ENCODE data around the gene IQSEC3.
"Not testable (repeated sequence)": the region's sequence is repeated elsewhere in the genome, so short reads cannot be mapped to it uniquely, and the experiment has no call there.

Gene IQSEC3

GRCh38 chr12:77769-78383 is 11.3 kb downstream of the IQSEC3 start:
- not testable (repeated sequence) for DNase-seq (ENCODE audit: low read depth in 2 of 2); H3K4me3 ChIP-seq (replicated peaks in 1 of 2; ENCODE audit: low read depth in 2 of 2, low read length in 2 of 2)

- no peak overlapping the region for H3K4me3 ChIP-seq (replicated peaks in 1 of 2; ENCODE audit: low read depth in 2 of 2, low read length in 2 of 2)
- no peak for DNase-seq (ENCODE audit: low read depth in 2 of 2)
- TF ChIP-seq CTCF (IDR thresholded peaks at IDR 0.05; ENCODE audit: low read depth, low read length) = no peak
Observed at GRCh38 chr12:78981-79380, 12.4 kb downstream of the IQSEC3 start.

- TF ChIP-seq CTCF (IDR thresholded peaks at IDR 0.05; ENCODE audit: low read depth, low read length) = no peak
- DNase-seq (ENCODE audit: low read depth in 2 of 2) = no peak
- no peak overlapping the region for H3K4me3 ChIP-seq (replicated peaks in 1 of 2; ENCODE audit: low read depth in 2 of 2, low read length in 2 of 2)
Observed at GRCh38 chr12:80681-81190, 14.2 kb downstream of the IQSEC3 start.

GRCh38 chr12:82740-83139 is 16.2 kb downstream of the IQSEC3 start:
- TF ChIP-seq CTCF (IDR thresholded peaks at IDR 0.05; ENCODE audit: low read depth, low read length) = no peak
- no peak for DNase-seq (ENCODE audit: low read depth in 2 of 2)

GRCh38 chr12:84056-84455 is 17.5 kb downstream of the IQSEC3 start:
- H3K4me3 ChIP-seq (replicated peaks in 1 of 2; ENCODE audit: low read depth in 2 of 2, low read length in 2 of 2) = no peak overlapping the region
- no peak for TF ChIP-seq CTCF (IDR thresholded peaks at IDR 0.05; ENCODE audit: low read depth, low read length)
- no peak for DNase-seq (ENCODE audit: low read depth in 2 of 2)

More at GRCh38 chr12:82740-83139, 16.2 kb downstream of the IQSEC3 start:
- H3K4me3 ChIP-seq (replicated peaks in 1 of 2; ENCODE audit: low read depth in 2 of 2, low read length in 2 of 2) = no peak overlapping the region

GRCh38 chr12:85191-85666 is 18.7 kb downstream of the IQSEC3 start:
- no peak for DNase-seq (ENCODE audit: low read depth in 2 of 2)
- TF ChIP-seq CTCF (IDR thresholded peaks at IDR 0.05; ENCODE audit: low read depth, low read length) = no peak
- no peak overlapping the region for H3K4me3 ChIP-seq (replicated peaks in 1 of 2; ENCODE audit: low read depth in 2 of 2, low read length in 2 of 2)

- no peak overlapping the region for H3K4me3 ChIP-seq (replicated peaks in 1 of 2; ENCODE audit: low read depth in 2 of 2, low read length in 2 of 2)
- no peak for TF ChIP-seq CTCF (IDR thresholded peaks at IDR 0.05; ENCODE audit: low read depth, low read length)
- DNase-seq (ENCODE audit: low read depth in 2 of 2) = peak in 1 of 2 donors; percentile 8
Observed at GRCh38 chr12:87315-87714, 20.7 kb downstream of the IQSEC3 start.

All from cardiac fibroblast (primary cell).